HFFc6 (cell line): ENCODE results near the gene RNU6-9. TPM values are rescaled to one million over a fixed set of nuclear protein-coding genes. Genes with fewer than 3 reads are reported as not detected.

Experiments used
- DNase-seq: peaks from one replicate; pipeline ENCODE4 v3.0.0-alpha.2; 2018
- H3K27ac Mint-ChIP-seq: 2 replicates; pipeline ENCODE4 v1.8.0; 2020; ENCODE audit warnings: mild to moderate bottlenecking, mixed read lengths
- H3K27me3 Mint-ChIP-seq: 2 replicates; pipeline ENCODE4 v1.8.0; 2021; ENCODE audit warnings: mild to moderate bottlenecking, moderate library complexity, mixed read lengths; ENCODE audit not compliant: insufficient read depth
- H3K36me3 Mint-ChIP-seq: 2 replicates; pipeline ENCODE4 v1.8.0; 2021; ENCODE audit warnings: low read depth, mixed read lengths
- H3K4me1 Mint-ChIP-seq: 2 replicates; pipeline ENCODE4 v1.8.0; 2020; ENCODE audit warnings: low read depth, mixed read lengths
- H3K4me3 Mint-ChIP-seq: 2 replicates; pipeline ENCODE4 v1.8.0; 2020; ENCODE audit warnings: mild to moderate bottlenecking, moderate library complexity, mixed read lengths
- H3K9me3 Mint-ChIP-seq: 2 replicates; pipeline ENCODE4 v1.8.0; 2020; ENCODE audit warnings: mild to moderate bottlenecking, mixed read lengths
- CTCF ChIP-seq: fragments of 200-600 bp; sonication (generic); IDR thresholded peaks from 2 replicates; pipeline ENCODE4 v1.5.0; 2021; ENCODE audit warnings: antibody characterized with exemption, mild to moderate bottlenecking
- total RNA-seq, 6 experiments: library from RNA; stranded (reverse); fragmentation: NEBNext Ultra II Directional; extraction: Animal tissue kit (Norgen Biotek cat#: 25700); gene quantifications; 2 replicates in 1 of 6; 3 replicates in 5 of 6; pipeline ENCODE4 v1.2.3, GENCODE V29; 2021

RNU6-9 gene
- total RNA-seq, 6 experiments from 2014 or later = not detected

GRCh38 chr19:920051-920864, 27.0 kb downstream of the RNU6-9 start:
- Mint-ChIP-seq H3K4me3 (no peak overlapping the region), H3K4me1 (peaks cover 10% of the 10 kb centered on the region; the same call in 1 of the 2 replicates), H3K36me3 (no peaks in the 10 kb centered on the region), H3K27me3 (peaks cover 15% of the 10 kb centered on the region), H3K9me3 (no peaks in the 10 kb centered on the region), H3K27ac (no peak overlapping the region)
- no peak for DNase-seq
- no peak for TF ChIP-seq CTCF

- H3K4me1 Mint-ChIP-seq = peaks cover 10% of the 10 kb centered on the region; the same call in 1 of the 2 replicates
- peak overlapping the region; percentile 86 for H3K4me3 Mint-ChIP-seq
- H3K36me3 Mint-ChIP-seq = no peaks in the 10 kb centered on the region
- no peak for TF ChIP-seq CTCF
- peak overlapping the region; percentile 63; the same call in 1 of the 2 replicates for H3K27ac Mint-ChIP-seq
- peaks cover 13% of the 10 kb centered on the region for H3K27me3 Mint-ChIP-seq
- H3K9me3 Mint-ChIP-seq = no peaks in the 10 kb centered on the region
- DNase-seq = no peak
Measured at GRCh38 chr19:924553-925086, 31.3 kb downstream of the RNU6-9 start.

GRCh38 chr19:925087-925525, 31.8 kb downstream of the RNU6-9 start:
- no peaks in the 10 kb centered on the region for H3K9me3 Mint-ChIP-seq
- H3K27ac Mint-ChIP-seq = peak overlapping the region; percentile 68

GRCh38 chr19:925526-926322, 32.4 kb downstream of the RNU6-9 start, which contains the start of gene ARID3A:
ARID3A (plus strand) TSS chr19:926035; CDS start chr19:929529, 3,494 bp downstream.
- Mint-ChIP-seq H3K4me3 (peak within 1 kb of the TSS; percentile 87), H3K9me3 (no peaks in the 10 kb centered on the region), H3K27ac (peak within 1 kb of the TSS; percentile 68), H3K36me3 (no peaks in the 10 kb centered on the region; the same call in 1 of the 2 replicates), H3K4me1 (peaks cover 10% of the 10 kb centered on the region; the same call in 1 of the 2 replicates), H3K27me3 (peaks cover 11% of the 10 kb centered on the region)
- TF ChIP-seq CTCF = no peak; the same call in 1 of the 2 replicates
- DNase-seq = peak; percentile 78

More at GRCh38 chr19:925087-925525, 31.8 kb downstream of the RNU6-9 start:
- Mint-ChIP-seq H3K4me1 (peaks cover 10% of the 10 kb centered on the region; the same call in 1 of the 2 replicates), H3K36me3 (no peaks in the 10 kb centered on the region; the same call in 1 of the 2 replicates), H3K27me3 (peaks cover 13% of the 10 kb centered on the region), H3K4me3 (peak overlapping the region; percentile 86)
- DNase-seq = peak; percentile 39
- TF ChIP-seq CTCF = no peak

GRCh38 chr19:926323-926588, 33.0 kb downstream of the RNU6-9 start:
- DNase-seq = no peak
- no peak for TF ChIP-seq CTCF
- Mint-ChIP-seq H3K4me3 (peak overlapping the region; percentile 87), H3K36me3 (no peaks in the 10 kb centered on the region; the same call in 1 of the 2 replicates), H3K27ac (no peak overlapping the region), H3K27me3 (peaks cover 6% of the 10 kb centered on the region), H3K4me1 (peaks cover 8% of the 10 kb centered on the region; the same call in 1 of the 2 replicates), H3K9me3 (no peaks in the 10 kb centered on the region)
